Common myeloid progenitor, CD34-positive (primary cell): ENCODE results near the gene DACT1.

ENCODE experiments used
- CTCF ChIA-PET: fragments of 350-600 bp; sonication (Branson Sonifier 250); formaldehyde crosslinking; loops from one replicate; lab custom pipeline; 2021; ENCODE audit warnings: antibody characterized with exemption; lab: Charles Lee
- POLR2A ChIA-PET: fragments of 350-600 bp; sonication (Branson Sonifier 250); formaldehyde crosslinking; loops from one replicate; lab custom pipeline; 2021; ENCODE audit warnings: antibody characterized with exemption; lab: Charles Lee
- DNase-seq, 3 donors: peaks; one replicate each; pipeline versions ENCODE4 v3.0.0 to v3.0.0-alpha.2; 2013
- H3K27ac ChIP-seq, 2 experiments: 1 replicate in 1 of 2; 2 replicates in 1 of 2; pipeline ENCODE4 v1.7.0; 2013; ENCODE audit warnings: inconsistent platforms in 2 of 2, low read length in 2 of 2, mild to moderate bottlenecking in 2 of 2, low read depth in 1 of 2, moderate library complexity in 1 of 2; ENCODE audit not compliant: severe bottlenecking in 2 of 2, insufficient read depth in 1 of 2, poor library complexity in 1 of 2
- H3K27me3 ChIP-seq, 5 experiments: replicated peaks in 2 of 5; 1 replicate in 3 of 5; 2 replicates in 2 of 5; pipeline versions ENCODE4 v1.6.1 to v1.7.0; 2013; ENCODE audit warnings: low read length in 4 of 5, mild to moderate bottlenecking in 2 of 5, moderate library complexity in 2 of 5, inconsistent platforms in 1 of 5; ENCODE audit not compliant: insufficient read depth in 5 of 5, control insufficient read depth in 4 of 5
- H3K36me3 ChIP-seq, 4 experiments: 1 replicate in 2 of 4; 2 replicates in 2 of 4; pipeline versions ENCODE4 v1.6.1 to v1.7.0; 2013; ENCODE audit warnings: low read length in 3 of 4, control low read depth in 1 of 4, mild to moderate bottlenecking in 1 of 4; ENCODE audit not compliant: control insufficient read depth in 4 of 4, insufficient read depth in 4 of 4
- H3K4me1 ChIP-seq, 4 experiments: 1 replicate in 3 of 4; 2 replicates in 1 of 4; pipeline versions ENCODE4 v1.6.1 to v1.7.1; 2013; ENCODE audit warnings: low read length in 3 of 4, mild to moderate bottlenecking in 3 of 4, control low read depth in 1 of 4, inconsistent platforms in 1 of 4, moderate library complexity in 1 of 4; ENCODE audit not compliant: control insufficient read depth in 4 of 4, insufficient read depth in 4 of 4; ENCODE audit errors: control extremely low read depth in 1 of 4
- H3K4me3 ChIP-seq, 7 experiments: 1 replicate in 4 of 7; 2 replicates in 3 of 7; pipeline versions ENCODE4 v1.5.1 to v1.7.0; 2013; ENCODE audit warnings: mild to moderate bottlenecking in 7 of 7, low read length in 6 of 7, moderate library complexity in 6 of 7, inconsistent platforms in 2 of 7, low read depth in 2 of 7, control low read depth in 1 of 7; ENCODE audit not compliant: insufficient read depth in 4 of 7, control insufficient read depth in 1 of 7; ENCODE audit errors: extremely low read depth in 1 of 7
- H3K9me3 ChIP-seq, 5 experiments: 1 replicate in 4 of 5; 2 replicates in 1 of 5; pipeline versions ENCODE4 v1.6.1 to v1.7.1; 2013; ENCODE audit warnings: low read length in 4 of 5, mild to moderate bottlenecking in 2 of 5, inconsistent platforms in 1 of 5, low read depth in 1 of 5, moderate library complexity in 1 of 5; ENCODE audit not compliant: control insufficient read depth in 4 of 5, insufficient read depth in 2 of 5; ENCODE audit errors: control extremely low read depth in 1 of 5
- WGBS: methylation state at CpG from one replicate; pipeline ENCODE4 v1.1.5; 2013; ENCODE audit not compliant: insufficient coverage; 5-methylcytosine and 5-hydroxymethylcytosine counted together

The DACT1 gene

DNA sequence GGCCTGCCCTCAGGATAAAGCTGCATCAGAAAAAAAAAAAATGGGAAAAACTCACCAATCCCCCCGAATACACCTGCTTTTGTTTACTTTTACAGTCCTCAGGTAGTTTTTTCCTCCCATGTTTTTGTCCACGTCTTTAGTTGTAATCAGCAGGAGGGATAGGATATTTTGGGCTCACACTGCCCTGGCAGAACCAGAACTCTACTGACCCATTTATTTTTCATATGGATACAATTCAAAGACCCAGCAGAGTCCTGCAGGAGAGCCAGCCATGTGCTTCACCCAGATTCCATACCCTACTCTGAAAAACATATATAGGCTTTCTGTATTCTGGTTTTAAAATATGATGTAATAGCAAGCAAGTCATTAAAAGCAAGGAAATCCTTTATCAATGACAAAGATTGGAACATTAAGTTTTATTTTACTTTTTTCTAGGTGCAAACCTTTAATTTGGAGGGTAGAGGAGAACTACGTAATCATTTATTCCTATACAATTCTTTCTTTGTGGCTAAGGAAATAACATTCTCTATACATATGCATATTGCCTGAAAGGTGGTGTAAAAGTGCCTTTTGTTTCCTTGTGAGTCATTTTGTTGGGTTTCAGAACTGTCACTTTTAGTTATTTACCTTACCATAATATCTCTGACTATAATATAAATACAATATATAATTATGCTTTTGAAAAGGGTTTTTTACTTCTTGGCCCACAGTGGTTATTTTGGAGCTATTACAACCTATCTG is 19.1 kb downstream of the DACT1 start:
- H3K4me3 ChIP-seq, result no peak overlapping the region
- WGBS, result no CpG with 5 or more reads among the region's 3 CpGs
- ChIA-PET POLR2A (no interaction called here), CTCF (interaction anchor here (0.6 kb wide), 1 partner anchor 826 kb away, joined by 3 read pairs; no protein-coding TSS in a partner anchor)
- H3K4me1 ChIP-seq, result peaks cover 1 to 4% (median 2%) of the 10 kb centered on the region in 4 experiments
- no peaks in the 10 kb centered on the region for H3K9me3 ChIP-seq
- H3K27me3 ChIP-seq, result no peaks in the 10 kb centered on the region
- DNase-seq, result no peak
- no peak overlapping the region for H3K27ac ChIP-seq
- H3K36me3 ChIP-seq, result no peaks in the 10 kb centered on the region

DNA sequence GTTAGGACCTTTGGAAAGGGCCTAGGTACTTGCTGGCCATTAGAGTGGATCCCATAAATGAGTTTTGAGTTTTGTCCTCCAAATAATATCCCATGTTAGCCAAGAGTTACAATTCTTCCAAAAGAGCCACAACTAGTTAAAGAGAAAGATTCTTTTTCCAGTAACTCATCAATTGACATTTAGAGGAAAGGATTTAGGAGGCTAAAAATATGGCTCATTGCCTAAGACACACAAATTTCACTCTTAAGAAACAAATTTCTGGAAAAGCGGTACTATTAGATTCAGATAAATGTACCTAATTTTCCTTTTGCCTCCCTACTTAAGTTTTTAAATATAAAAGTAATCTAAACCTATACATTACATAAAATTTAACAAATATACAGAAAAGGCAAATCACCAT is 21.3 kb downstream of the DACT1 start:
- no CpG with 5 or more reads among the region's 1 CpG for WGBS
- H3K9me3 ChIP-seq, result no peaks in the 10 kb centered on the region
- CTCF ChIA-PET, result no interaction called here
- POLR2A ChIA-PET, result no interaction called here
- H3K4me1 ChIP-seq, result peaks cover 6 to 7% (median 6%) of the 10 kb centered on the region in 4 experiments
- H3K27ac ChIP-seq, result no peak overlapping the region
- no peak for DNase-seq
- H3K36me3 ChIP-seq, result no peaks in the 10 kb centered on the region
- H3K27me3 ChIP-seq, result no peaks in the 10 kb centered on the region
- H3K4me3 ChIP-seq, result no peak overlapping the region

DNA sequence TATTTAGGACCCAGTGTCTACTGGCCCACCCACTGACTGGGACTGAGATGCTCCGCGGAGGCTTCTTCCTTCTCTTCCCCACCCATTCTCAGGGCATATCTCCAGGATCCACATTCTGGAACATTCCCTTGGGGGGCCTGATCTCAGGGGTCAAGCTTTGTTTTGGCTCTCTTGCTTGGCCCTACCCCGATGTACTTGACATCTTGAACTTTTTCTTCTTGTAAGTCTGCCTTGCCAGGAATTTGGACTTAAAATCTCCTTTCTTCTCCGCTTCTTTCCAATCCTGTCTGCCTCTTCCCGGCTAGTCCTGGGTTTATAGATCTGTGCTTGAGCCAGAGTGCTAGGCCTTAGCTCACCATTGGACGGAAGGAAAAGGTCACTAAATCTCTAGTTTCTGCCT is 22.1 kb downstream of the DACT1 start:
- ChIA-PET CTCF (no interaction called here), POLR2A (no interaction called here)
- no peaks in the 10 kb centered on the region for H3K36me3 ChIP-seq
- H3K9me3 ChIP-seq, result no peaks in the 10 kb centered on the region
- H3K27me3 ChIP-seq, result no peaks in the 10 kb centered on the region
- 100% methylated on average over 4 of the region's 6 CpGs for WGBS
- H3K27ac ChIP-seq, result no peak overlapping the region
- no peak overlapping the region for H3K4me3 ChIP-seq
- peaks cover 6 to 7% (median 6%) of the 10 kb centered on the region in 4 experiments for H3K4me1 ChIP-seq
- no peak for DNase-seq

DNA sequence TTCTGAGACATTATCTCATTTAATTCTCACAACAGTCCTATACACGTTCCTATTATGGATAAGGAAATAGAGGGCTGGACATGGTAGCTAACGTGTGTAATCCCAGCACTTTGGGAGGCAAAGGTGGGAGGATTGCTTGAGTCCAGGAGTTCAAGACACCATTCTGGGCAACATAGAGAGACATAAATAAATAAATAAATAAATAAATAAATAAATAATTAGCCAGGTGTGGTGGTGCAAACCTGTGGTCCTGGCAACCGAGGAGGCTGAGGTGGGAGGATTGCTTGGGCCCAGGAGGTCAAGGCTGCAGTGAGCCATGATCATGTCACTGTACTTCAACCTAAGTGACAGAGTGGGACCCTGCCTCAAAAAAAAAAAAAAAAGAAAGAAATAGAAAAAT is 22.6 kb downstream of the DACT1 start:
- ChIA-PET POLR2A (no interaction called here), CTCF (no interaction called here)
- DNase-seq, result no peak
- Histone ChIP-seq H3K9me3 (no peaks in the 10 kb centered on the region), H3K4me3 (no peak overlapping the region), H3K4me1 (peaks cover 6 to 7% (median 6%) of the 10 kb centered on the region in 4 experiments), H3K27ac (no peak overlapping the region), H3K36me3 (no peaks in the 10 kb centered on the region), H3K27me3 (no peaks in the 10 kb centered on the region)
- WGBS, result no CpG with 5 or more reads among the region's 3 CpGs

DNA sequence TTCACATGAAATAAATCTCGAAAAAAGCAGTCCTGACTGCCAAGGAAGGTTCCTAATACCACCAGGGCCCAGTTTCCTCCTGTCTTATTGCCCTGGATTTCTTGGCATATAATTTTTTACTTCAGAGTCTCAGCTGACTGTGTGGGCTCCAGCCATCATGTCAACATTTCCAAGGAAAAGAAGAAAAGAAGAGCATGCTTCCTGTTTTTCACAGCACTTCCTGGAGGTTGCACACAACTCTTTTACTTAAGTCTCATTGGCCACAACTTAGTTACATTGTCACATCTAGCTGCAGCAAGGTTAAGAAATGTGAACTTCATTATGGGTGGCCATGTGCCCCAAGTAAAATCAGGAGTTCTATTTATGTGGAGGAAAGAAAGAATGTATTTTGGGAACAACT is 24.3 kb downstream of the DACT1 start:
- Histone ChIP-seq H3K4me3 (no peak overlapping the region), H3K27me3 (no peaks in the 10 kb centered on the region), H3K4me1 (peaks cover 6 to 7% (median 6%) of the 10 kb centered on the region in 4 experiments), H3K27ac (no peak overlapping the region), H3K9me3 (no peaks in the 10 kb centered on the region), H3K36me3 (no peaks in the 10 kb centered on the region)
- ChIA-PET CTCF (interaction anchor here (1.0 kb wide), 1 partner anchor 40 kb away, joined by 3 read pairs; no protein-coding TSS in a partner anchor), POLR2A (no interaction called here)
- peak in 2 of 3 donors; percentile 4 to 6 for DNase-seq
- WGBS, result no CpG with 5 or more reads among the region's 1 CpG

DNA sequence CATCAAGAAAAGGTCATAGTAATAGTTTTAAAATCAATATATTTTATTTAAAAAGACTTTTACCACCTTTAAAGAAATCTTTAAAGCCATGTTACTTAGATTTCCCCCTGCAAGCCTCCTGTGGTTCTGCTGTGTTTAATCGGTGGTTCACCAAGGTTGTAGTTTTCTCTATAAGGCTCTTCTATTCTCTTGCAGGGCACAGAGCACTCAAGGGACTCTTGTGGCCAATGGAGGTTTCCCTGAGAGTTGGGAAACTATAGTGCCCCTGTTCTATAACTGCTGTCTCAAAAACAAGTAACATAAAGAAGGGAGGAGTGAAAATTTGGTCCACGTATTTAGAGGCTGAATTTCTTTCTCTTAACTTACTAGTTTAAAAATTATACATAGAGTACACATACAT is 25.0 kb downstream of the DACT1 start:
- H3K36me3 ChIP-seq, result no peaks in the 10 kb centered on the region
- H3K27me3 ChIP-seq, result no peaks in the 10 kb centered on the region
- no peak overlapping the region for H3K4me3 ChIP-seq
- 100% methylated on average over 1 of the region's 2 CpGs for WGBS
- ChIA-PET CTCF (no interaction called here), POLR2A (no interaction called here)
- H3K9me3 ChIP-seq, result no peaks in the 10 kb centered on the region
- no peak overlapping the region for H3K27ac ChIP-seq
- H3K4me1 ChIP-seq, result peaks cover 6 to 7% (median 6%) of the 10 kb centered on the region in 4 experiments
- no peak for DNase-seq

DNA sequence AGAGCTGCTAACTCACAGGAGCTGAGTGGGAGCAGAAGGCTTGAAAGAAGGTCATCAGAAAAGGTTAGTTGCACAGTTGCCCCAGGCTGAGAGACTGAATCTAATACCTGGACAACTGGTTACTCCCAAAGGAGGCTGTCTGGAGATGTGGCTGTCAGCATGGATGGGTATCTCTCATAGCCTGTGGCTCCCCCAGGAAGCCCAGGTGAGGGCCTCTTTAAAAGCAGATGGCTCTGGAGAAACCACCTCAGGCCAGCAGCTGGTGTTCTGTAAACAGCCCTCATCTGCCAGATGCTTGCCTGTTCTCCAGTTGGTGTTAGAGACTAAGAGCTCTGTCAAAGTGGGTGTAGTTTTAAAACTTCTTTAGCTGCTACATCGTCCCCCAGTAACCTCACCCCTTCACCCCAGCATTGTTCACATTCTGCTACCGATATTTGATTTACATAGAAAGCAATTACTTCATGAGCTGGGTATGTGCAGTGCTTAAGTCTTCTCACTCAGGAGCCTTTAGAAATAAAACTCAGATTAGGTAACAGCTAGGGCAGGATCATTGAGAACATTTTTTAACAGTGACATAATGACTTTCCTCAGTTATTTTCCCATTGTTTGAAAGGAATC is 25.8 kb downstream of the DACT1 start:
- H3K27me3 ChIP-seq, result no peaks in the 10 kb centered on the region
- no peak overlapping the region for H3K4me3 ChIP-seq
- peaks cover 6 to 7% (median 6%) of the 10 kb centered on the region in 4 experiments for H3K4me1 ChIP-seq
- WGBS, result no CpG with 5 or more reads among the region's 2 CpGs
- ChIA-PET POLR2A (no interaction called here), CTCF (interaction anchor here (1.3 kb wide), 1 partner anchor 24 kb away, joined by 3 read pairs; no protein-coding TSS in a partner anchor)
- no peaks in the 10 kb centered on the region for H3K36me3 ChIP-seq
- H3K9me3 ChIP-seq, result no peaks in the 10 kb centered on the region
- no peak for DNase-seq
- H3K27ac ChIP-seq, result no peak overlapping the region
